ENCODE results near the gene DAZAP1. TPM values are rescaled to one million over a fixed set of nuclear protein-coding genes. Genes with fewer than 3 reads are reported as not detected.

Gene DAZAP1
- total RNA-seq, 1 donor from 2014 or later = 107 TPM

GRCh38 chr19:1430246-1430645 is 22.9 kb downstream of the DAZAP1 start:
- no peaks in the 10 kb centered on the region for H3K27me3 ChIP-seq
- H3K4me1 ChIP-seq = peaks cover 12% of the 10 kb centered on the region
- peaks cover 74% of the 10 kb centered on the region for H4K20me1 ChIP-seq (ENCODE audit: low read depth)
- H3F3A ChIP-seq (ENCODE audit: low read depth) = peaks cover 7% of the 10 kb centered on the region
- H3K4me3 ChIP-seq = no peak overlapping the region
- H3K4me1 Mint-ChIP-seq = peaks cover 28% of the 10 kb centered on the region
- no peak overlapping the region for H3K9ac ChIP-seq
- no peak for TF ChIP-seq CTCF (IDR thresholded peaks at IDR 0.05)
- TF ChIP-seq EZH2 (IDR thresholded peaks at IDR 0.05) = no peak
- TF ChIP-seq EZH2phosphoT487 (IDR thresholded peaks at IDR 0.05) = no peak
- H3K27me3 Mint-ChIP-seq (ENCODE audit: insufficient read depth, low read depth) = peaks cover 8% of the 10 kb centered on the region
- H3K27ac ChIP-seq = no peak overlapping the region
- H3K36me3 Mint-ChIP-seq = peaks cover 4% of the 10 kb centered on the region
- H3K4me2 ChIP-seq = no peak overlapping the region
- no peaks in the 10 kb centered on the region for H3K36me3 ChIP-seq
- H3K4me3 Mint-ChIP-seq = no peak overlapping the region
- H3K9me3 Mint-ChIP-seq = no peaks in the 10 kb centered on the region
- H3K79me2 ChIP-seq (ENCODE audit: low read depth) = peaks cover 19% of the 10 kb centered on the region
- H3K9me3 ChIP-seq (ENCODE audit: low read depth) = no peaks in the 10 kb centered on the region
- no peak overlapping the region for H3K27ac Mint-ChIP-seq
- no peak for DNase-seq (ENCODE audit: low spot score)
- no peak overlapping the region for H2AFZ ChIP-seq (replicated peaks)

GRCh38 chr19:1431759-1432506 is 24.5 kb downstream of the DAZAP1 start:
- peaks cover 69% of the 10 kb centered on the region for H4K20me1 ChIP-seq (ENCODE audit: low read depth)
- peaks cover 10% of the 10 kb centered on the region for H3K36me3 Mint-ChIP-seq
- no peak for DNase-seq (ENCODE audit: low spot score)
- H3K9ac ChIP-seq = no peak overlapping the region
- no peak overlapping the region for H3K27ac Mint-ChIP-seq
- H3K9me3 Mint-ChIP-seq = no peaks in the 10 kb centered on the region
- no peak overlapping the region for H3K4me3 ChIP-seq
- no peak overlapping the region for H3K4me3 Mint-ChIP-seq
- H3K9me3 ChIP-seq (ENCODE audit: low read depth) = no peaks in the 10 kb centered on the region
- peaks cover 14% of the 10 kb centered on the region for H3K4me1 Mint-ChIP-seq
- TF ChIP-seq CTCF (IDR thresholded peaks at IDR 0.05) (no peak), EZH2 (IDR thresholded peaks at IDR 0.05) (no peak), EZH2phosphoT487 (IDR thresholded peaks at IDR 0.05) (no peak)
- no peak overlapping the region for H3K27ac ChIP-seq
- no peak overlapping the region for H3K4me2 ChIP-seq
- no peak overlapping the region for H2AFZ ChIP-seq (replicated peaks)
- peaks cover 22% of the 10 kb centered on the region for H3F3A ChIP-seq (ENCODE audit: low read depth)
- peaks cover 5% of the 10 kb centered on the region for H3K27me3 Mint-ChIP-seq (ENCODE audit: insufficient read depth, low read depth)
- peaks cover 3% of the 10 kb centered on the region for H3K79me2 ChIP-seq (ENCODE audit: low read depth)
- H3K27me3 ChIP-seq = no peaks in the 10 kb centered on the region
- H3K4me1 ChIP-seq = no peaks in the 10 kb centered on the region
- H3K36me3 ChIP-seq = no peaks in the 10 kb centered on the region

GRCh38 chr19:1432507-1432887 is 25.1 kb downstream of the DAZAP1 start:
- H3K4me1 ChIP-seq = no peaks in the 10 kb centered on the region
- H3K36me3 Mint-ChIP-seq = peaks cover 10% of the 10 kb centered on the region
- no peaks in the 10 kb centered on the region for H3K9me3 Mint-ChIP-seq
- no peak overlapping the region for H3K4me3 Mint-ChIP-seq
- no peak overlapping the region for H3K27ac Mint-ChIP-seq
- H3K27me3 Mint-ChIP-seq (ENCODE audit: insufficient read depth, low read depth) = peaks cover 5% of the 10 kb centered on the region
- no peak overlapping the region for H3K27ac ChIP-seq
- no peaks in the 10 kb centered on the region for H3K36me3 ChIP-seq
- peaks cover 11% of the 10 kb centered on the region for H3K4me1 Mint-ChIP-seq
- no peak overlapping the region for H3K4me3 ChIP-seq
- no peaks in the 10 kb centered on the region for H3K79me2 ChIP-seq (ENCODE audit: low read depth)
- peaks cover 28% of the 10 kb centered on the region for H3F3A ChIP-seq (ENCODE audit: low read depth)
- no peak overlapping the region for H3K9ac ChIP-seq
- no peaks in the 10 kb centered on the region for H3K27me3 ChIP-seq
- peaks cover 63% of the 10 kb centered on the region for H4K20me1 ChIP-seq (ENCODE audit: low read depth)
- H3K4me2 ChIP-seq = no peak overlapping the region
- no peak for TF ChIP-seq CTCF (IDR thresholded peaks at IDR 0.05)
- no peak for TF ChIP-seq EZH2 (IDR thresholded peaks at IDR 0.05)
- TF ChIP-seq EZH2phosphoT487 (IDR thresholded peaks at IDR 0.05) = no peak
- no peak overlapping the region for H2AFZ ChIP-seq (replicated peaks)
- no peaks in the 10 kb centered on the region for H3K9me3 ChIP-seq (ENCODE audit: low read depth)
- no peak for DNase-seq (ENCODE audit: low spot score)
